ENCODE results near the gene SMIM38.

Gene SMIM38

DNA sequence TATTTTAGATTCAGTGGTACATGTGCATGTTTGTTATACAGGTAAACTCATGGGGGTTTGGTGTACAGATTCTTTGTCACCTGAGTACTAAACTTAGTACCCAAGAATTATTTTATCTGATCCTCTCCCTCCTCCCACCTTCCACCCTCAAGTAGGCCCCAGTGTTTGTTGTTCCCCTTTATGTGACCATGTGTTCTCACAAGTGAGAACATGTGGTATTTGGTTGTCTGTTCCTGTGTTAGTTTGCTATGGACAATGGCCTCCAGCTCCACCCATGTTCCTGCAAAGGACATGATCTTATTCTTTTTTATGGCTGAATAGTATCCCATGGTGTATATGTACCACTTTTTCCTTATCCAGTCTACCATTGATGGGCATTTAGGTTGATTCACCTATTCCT lies 6.8 kb downstream of the SMIM38 start:
- DNase-seq, result no peak

DNA sequence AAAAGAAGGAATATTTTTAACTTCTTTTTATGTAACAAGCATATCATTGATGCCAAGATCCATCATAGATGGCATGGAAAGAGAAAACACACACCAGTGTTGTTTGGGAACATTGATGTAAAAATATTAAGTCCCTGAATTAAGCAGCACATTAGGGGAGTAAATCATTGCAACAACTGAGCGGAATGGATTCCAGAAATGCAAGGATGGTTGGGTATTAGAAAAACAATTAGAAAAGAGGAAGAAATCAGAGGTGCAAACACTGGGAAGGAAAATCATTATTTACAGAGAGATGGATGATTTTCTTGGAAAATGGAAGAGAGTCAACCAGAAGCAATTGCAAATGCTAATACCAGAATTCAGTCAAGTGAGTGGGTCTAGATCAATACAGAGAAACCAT lies 8.1 kb downstream of the SMIM38 start:
- no peak for DNase-seq

DNA sequence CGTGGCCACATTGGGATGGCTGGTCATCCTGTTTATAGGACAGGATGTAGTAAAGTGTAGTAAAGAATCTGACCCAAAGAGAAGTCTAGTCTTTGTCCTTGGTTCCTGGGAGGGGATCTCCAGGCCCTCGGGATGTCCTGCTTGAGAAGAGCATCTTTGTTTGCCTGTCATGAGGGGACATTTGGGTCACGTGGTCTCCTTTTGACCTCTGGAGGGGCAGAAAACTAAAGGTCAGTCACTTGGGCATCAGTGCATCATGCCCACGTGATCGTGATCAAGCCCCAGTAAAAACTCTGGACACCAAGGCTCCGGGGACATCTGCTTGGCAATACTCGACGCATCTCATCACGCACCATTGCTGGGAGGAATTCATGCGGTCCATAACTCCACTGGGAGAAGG lies 9.1 kb downstream of the SMIM38 start:
- no peak for DNase-seq

DNA sequence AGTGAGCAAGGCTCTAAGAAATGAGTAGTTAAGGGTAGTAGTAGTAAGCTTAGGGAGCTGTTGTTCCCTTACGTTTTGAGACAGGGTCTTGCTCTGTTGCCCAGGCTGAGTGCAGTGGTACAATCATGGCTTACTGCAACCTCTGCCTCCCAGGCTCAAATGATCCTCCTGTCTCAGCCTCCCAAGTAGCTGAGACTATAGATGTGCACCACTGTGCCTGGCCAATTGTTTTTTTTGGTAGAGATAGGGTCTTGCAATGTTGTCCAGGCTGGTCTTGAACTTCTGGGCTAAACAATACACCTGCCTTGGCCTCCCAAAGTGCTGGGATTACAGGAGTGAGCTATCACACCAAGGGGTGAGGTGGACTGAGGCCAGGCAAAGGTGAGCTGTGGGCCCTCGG lies 10.0 kb downstream of the SMIM38 start:
- DNase-seq, result no peak

DNA sequence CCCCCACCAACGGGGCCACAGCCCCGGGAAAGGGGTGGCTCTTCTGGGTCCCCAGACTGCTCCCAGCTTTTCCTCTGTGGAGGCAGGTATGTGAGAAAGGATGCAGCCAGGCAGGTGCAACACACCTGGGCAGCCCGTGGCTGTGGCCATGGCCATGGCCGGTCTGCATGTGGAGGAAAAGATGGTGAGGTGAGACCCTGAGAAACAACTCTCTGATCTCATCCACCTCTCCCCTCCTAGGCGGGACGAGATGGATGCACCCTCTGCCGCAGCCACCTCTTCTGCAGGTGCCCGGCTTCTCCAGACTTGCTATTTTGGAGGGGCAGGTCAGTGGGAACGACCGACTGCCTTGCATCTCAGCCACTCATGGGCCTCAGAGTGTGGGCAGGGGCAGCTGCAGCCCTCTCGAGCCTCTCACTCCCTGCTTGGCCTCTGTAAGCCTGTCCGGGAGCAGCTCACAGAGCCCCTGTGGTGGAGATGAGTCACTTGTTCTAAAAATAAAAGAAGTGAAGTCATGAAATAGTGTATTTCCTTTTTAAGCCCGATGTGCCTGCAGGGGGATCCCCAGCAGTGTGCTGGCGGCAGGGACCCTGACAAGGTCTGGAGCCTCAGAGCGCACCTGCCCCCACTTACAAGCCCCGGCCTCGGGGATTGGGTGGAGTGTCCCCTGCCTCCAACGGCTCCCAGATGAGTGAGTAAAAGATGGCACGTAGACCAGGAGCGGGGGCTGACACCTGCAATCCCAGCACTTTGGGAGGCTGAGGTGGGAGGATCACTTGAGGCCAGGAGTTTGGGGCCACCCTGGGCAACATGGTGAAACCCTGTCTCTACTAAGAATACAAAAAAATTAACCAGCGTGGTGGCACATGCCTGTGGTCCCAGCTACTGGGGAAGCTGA lies 10.7 kb downstream of the SMIM38 start:
- no peak for DNase-seq

DNA sequence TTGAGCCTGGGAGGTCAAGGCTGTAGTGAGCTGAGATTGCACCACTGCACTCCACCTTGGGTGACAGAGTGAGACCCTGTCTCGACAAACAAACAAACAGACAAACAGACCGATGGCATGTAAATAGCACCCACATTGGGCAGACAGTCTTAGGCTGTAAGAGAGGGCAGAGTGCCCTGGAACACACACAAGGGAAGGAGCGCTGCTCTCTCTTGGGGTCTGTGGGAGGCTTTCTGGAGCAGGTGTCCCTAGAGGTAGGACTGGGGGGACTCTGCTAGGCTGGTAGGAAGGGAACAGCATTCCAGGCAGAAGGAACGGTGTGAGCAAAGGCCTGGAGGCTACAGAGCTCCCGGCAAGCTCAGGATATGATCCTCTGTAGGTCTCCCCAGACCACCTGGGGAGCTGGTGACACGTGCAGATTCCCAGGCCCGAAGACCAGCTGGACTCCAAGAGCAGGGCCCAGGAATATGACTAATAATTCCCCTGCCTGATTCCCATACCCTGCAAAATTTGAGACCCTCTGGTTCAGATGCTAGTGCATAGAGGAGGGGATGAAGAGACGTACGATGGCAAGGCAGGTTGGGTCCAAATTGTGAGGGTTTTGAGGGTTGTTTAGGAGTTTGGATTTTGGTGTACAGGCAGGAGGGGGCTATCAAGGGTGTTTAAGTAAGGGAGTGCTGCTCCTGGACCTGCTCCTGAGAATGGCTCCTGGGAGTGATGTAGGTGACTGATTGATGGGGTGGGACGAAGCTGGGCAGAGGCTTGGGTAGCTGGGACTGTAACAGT lies 11.6 kb downstream of the SMIM38 start:
- no peak for DNase-seq

DNA sequence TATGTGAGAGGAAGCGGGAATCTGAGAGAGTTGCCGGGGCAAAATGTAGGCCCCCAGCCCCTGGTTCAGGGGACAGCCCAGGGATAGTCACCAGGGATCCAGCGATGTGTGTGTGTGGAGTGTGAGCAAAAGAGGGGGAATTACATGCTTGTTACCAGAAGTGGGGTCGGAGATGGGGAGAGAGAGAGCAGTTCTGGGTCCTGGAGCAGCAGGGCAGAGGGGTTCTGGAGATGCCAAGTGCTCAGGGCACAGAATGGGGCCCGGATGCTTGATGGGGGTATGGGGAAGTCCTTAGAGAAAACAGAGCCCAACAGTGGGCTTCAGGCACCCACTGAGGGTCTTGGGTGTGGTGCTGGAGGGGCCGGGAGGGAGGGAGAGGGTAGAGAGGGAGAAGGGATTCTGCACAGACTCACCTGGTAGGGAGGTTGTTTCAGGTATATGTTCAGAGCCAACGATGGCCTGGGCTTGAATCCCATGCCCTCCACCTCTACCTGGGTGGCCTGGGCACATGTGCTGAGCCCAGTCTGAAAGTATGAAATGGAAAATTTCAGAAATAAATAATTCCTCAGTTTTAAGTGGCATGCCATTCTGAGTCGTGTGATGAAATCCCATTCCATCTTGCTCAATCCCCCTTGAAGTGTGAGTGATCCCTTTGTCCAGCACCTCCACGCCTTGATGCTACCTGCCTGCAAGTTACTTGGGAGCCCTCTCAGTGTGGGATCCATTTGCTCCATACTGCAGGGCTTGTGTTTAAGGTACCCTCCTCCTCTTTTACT lies 12.4 kb downstream of the SMIM38 start:
- DNase-seq, result no peak

DNA sequence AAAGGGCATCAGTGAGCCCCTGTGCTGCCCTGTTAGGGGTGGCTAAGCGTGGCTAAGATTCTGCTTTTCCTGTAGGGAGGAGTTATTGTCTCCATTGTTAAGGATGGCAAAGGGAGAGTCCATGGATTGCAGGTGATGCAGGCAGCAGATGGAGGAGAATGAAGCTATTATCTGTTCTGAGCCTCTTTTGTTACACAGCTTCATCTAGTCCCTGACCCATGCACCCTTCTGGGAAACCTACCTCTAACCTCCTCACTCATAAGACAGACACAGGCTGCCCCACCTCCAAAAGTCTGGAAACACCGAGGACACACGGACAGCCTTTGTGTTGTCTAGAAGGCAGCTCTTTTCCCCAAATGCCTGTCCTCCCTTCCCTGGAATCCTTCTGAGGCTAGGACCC lies 13.7 kb downstream of the SMIM38 start:
- no peak for DNase-seq

DNA sequence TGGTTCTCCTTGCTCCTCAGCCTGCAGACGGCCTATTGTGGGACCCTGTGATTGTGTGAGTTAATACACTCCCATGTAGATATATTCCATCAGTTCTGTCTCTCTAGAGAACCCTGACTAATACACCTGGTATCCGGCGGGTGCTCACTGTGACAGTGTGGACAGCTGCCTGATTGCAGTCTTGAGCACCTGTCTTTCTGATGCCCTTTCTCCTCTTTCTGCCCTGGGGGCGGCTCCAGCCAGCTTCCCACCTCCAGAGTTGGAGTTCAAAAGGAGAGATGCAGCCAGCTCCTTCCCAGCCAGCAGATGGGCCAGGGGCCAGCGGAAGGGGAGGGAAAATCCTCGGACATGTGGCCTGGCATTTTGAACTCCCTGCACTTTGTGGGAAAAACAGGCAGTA lies 15.0 kb downstream of the SMIM38 start:
- DNase-seq, result no peak

DNA sequence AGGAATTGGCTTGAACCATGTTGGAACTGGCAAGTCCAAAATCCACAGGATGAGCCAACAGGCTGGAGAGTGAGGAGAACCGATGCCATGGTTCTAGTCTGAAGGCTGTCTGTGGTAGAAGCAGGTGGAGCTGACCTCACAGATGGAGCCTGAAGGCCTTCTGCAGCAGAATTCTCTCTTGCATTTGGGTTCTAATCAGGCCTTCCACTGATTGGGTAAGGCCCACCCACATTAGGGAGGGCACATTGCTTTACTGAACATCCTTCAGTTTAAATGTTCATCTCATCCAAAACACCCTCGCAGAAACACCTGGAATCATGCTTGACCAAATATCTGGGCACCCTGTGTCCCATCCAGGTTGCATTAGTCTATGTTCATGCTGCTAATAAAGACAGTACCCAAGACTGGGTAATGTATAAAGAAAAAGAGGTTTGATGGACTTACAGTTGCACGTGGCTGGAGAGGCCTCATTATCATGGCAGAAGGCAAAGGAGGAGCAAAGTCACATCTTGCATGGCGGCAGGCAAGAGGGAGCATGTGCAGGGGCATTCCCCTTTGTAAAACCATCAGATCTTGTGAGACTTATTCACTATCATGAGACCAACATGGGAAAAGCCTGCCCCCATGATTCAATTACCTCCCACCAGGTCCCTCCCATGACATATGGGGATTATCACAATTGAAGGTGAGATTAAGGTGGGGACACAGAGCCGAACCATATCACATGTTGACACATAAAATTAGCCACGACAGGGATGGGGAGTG lies 15.9 kb downstream of the SMIM38 start:
- no peak for DNase-seq

DNA sequence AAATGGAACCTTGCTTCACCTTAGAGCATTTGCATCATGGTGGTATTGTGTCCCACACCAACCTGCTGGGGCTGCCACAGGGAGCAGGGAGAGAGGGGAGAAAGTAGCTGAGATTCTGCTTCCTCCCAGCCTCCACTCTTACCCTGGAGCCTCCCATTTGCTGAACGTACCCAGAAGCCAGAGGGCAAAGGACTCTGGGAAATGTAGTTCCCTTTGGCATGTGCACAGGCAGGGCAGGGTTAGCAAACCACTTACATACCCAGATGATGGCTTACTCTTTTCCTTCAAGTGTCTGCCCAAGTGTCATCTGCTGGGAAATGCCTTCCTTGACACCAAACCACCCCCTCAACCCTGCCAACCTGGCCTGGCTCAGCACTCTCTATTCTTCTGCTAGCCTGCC lies 16.9 kb downstream of the SMIM38 start:
- DNase-seq, result no peak

DNA sequence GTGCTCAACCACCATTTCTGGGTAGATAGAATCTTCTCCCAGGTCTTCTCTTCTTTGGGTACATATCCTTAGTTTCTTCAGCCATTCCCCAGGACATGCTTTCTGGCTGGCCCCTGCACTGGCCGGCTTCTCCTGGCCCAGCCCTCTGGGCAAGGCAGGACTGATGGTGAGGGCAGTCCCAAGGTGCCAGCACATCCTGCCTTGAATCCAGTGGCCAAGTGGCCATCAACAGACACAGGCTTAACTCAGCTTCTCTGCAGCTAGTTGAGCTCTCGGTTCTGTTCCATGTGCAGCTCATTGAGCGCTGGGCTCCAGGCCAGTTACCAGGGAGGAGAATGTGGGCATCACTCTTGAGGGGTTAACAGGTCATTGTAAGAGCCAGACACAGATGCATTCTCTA lies 17.6 kb downstream of the SMIM38 start:
- no peak for DNase-seq

DNA sequence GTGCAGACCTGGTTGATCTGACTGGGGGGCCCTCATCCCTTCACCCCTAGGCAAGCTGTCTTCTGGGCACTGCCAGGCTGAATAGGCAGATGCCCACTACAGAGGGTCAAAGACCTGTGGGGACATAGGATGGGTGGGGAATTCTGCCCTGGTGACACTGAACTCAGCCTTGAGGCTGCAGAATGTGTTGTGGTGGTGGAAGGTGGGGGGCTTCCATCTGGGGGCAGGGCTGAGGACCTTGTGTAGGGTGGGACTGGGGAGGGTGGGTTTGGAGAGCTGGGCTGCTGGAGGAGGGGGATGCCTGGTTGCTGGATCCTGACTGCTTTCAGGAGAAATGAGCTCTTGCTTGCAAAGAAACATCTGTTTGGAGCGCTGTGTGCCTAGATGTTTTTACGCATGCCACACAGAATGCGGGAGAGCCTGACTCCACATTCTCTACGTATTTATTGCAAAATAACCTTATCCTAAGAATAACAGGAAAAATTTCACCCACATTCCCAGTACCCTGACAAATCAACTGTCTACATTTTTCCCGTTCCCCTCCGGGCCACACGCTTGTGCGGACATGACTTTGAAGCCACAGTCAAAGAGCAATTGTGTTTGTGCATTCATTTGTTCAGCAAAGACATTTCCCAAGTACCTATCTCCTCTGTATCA lies 18.3 kb downstream of the SMIM38 start:
- DNase-seq, result no peak

DNA sequence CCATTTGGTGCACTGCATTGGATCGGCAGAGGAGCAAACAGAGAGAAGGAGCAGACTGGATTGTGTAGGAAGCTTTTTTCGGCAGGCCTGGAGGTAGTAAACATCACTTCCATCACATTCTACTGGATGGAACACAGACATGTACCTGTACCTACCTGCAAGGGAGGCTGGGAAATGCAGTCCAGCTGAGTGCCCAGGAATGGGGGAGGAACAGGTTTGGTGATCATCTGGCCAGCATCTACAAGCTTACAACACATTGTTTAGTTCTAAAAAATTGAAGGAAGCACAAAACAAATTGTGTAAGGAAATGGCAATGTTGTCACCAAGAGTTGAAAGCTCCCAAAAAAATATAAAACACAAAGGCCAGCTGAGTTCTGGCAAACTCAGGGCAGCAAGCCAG lies 19.1 kb downstream of the SMIM38 start:
- DNase-seq, result no peak

DNA sequence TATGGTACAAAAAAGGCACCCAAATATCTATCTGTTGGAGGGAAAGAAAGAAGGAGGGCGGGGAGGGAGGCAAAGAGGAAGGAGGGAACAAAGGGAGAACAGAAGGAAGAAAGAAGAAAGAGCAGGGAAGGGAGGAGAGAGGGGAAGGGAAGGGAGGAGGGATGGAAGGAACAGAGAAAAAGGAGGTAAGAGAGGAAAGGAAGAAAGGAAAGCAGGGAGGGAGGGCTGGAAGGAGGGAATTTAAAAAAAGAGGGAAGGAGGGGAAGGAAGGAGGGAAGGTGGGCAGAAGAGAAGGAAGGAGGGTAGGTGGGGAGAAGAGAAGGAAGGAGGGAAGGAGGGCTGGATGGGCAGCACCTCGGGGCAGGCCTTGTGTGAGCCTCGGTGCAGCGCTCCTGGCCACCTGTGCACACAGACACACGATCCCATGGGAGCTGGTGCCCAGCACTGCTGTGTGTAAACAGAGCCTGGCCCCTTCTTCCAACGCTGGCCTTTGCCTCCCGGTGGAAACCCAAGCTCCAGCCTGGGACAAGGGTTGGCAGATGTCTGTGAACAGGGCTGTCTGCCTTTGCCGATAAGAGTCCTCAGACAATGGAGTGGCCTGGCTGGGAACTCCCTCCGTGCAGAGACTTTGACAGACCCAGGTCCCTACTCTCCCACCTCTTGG lies 23.2 kb downstream of the SMIM38 start:
- DNase-seq, result no peak

DNA sequence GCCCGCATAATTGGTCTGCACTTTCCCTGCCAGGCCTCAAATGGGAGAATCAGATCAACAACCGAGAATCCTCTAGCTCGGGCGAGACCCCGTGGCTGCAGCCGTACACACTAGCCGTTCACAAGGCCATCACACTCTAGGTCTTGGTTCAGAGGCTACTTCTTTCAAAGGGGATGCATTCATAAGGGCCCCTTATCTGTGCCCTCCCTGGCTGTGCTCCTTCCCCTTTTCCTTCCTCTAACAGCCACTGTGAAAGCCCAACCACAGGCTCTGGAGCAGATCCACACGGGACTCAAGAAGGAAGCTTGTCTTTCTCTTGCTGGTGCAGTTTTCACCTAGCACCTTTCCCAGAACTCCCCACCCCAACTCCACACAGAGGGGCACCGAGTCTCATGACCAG lies 24.5 kb downstream of the SMIM38 start:
- no peak for DNase-seq

DNA sequence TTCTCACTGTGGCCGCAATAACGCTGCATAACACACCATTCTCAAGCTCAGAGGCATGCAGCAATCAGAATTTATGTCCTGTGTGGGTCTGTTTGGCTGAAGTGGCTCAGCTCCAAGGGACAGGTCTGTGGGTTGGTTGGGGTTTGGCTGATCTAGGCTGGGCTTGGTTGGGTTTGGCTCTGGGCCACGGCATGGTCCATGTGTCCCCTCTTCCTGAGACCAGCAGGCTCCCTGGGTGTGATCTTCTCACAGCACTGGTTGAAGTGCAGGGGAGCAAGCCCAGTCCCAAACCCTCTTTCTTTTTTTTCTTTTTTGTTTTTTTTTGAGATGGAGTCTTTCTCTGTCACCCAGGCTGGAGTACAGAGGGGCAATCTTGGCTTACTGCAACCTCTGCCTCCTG lies 25.0 kb downstream of the SMIM38 start:
- no peak for DNase-seq

DNA sequence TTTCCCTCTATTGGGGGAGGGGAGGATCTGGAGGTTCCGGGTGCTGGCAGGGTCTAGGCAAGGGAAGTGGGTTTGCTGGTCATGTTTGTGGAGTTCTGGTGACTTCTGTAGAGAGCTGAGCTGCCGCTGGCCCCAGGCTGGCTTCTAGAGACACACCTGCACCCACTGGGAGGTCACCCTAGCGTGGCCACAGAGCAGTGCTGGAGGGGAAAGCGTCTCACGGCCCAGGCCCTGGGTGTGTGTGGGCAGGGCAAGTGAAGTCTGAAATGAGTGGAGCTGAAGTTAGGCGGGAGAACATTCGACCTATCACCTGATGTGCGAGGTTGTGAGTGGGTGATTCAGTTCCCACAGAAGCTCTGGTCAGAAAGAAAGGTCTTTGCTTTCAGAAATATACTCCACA lies 27.9 kb downstream of the SMIM38 start:
- DNase-seq, result no peak

DNA sequence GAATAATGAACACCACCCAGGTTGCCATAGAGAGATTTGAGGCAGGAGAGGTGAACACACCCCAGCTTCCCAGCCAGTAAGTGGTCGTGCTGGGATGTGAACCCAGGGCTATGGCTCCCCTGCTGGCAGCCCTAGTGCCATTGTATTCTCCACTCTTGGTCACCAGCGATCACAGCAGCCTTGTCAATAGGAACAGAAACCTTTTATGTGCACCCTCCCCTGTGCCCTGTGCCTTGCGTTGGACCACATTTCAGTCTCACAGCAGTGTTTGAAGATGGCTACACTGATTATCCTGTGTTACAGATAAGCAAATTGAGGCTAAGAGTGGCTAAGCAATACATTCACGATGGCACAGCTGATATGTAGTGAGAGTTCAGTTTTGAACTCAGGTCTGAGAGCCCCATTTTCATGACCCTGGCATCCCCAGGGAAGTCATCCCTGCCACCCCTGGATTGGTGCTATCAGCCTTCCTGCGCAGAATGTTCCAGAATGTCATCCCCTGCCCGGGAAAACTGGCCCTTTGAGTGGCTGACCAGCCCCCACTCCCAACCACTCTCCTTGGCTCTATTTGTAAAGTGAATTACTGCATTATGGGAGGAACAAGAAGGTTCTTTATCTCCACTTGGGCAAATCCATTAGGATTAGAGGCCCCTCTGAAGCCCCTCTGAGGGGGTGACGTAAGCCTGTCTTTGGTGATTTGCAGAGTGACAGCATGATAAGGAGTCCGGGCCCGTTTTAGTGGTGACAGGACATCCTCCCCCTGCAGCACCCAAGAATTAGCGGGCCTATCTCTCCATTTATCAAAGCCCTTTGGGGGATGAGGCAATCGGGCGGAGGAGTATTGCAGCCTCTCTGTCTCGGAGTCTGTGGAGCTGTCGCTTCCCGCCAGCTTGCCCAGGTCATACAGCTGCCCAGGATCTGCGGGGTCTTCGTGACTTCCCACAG lies 30.9 kb downstream of the SMIM38 start:
- no peak for DNase-seq

DNA sequence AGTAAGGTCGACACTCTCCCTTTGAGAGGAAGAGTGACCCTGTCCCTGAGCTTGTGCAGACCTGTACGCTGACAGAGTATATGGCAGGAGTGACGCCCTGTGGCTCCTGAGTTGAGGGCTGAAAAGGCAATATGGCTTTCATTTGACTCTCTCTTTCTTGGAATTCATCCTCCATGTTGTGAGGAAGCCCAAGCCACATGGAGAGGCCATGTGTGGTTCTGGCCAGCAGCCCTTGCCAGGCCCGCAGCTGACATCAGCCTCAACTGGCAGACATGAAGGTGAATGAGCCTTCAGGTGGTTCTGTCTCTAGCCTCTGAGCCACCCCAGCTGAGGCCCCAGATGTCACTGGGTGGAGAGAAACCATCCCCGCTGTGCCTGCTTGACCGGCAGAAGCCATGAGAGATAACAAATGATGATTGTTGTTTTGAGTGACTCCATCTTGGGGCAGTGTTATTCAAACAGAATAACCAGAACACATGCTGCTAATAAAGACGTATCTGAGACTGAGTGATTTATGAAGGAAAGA lies 31.9 kb downstream of the SMIM38 start:
- DNase-seq, result no peak
